H9 (cell line): Measurements from ENCODE around the gene PIEZO2. TPM values are rescaled to one million over a fixed set of nuclear protein-coding genes. Genes with fewer than 3 reads are reported as not detected.

Source experiments
- DNase-seq: peaks from one replicate; pipeline ENCODE4 v3.0.0-alpha.2; 2017
- H2AFZ ChIP-seq: one replicate; pipeline ENCODE4 v1.6.1; 2013; ENCODE audit warnings: mild to moderate bottlenecking, low read length, control low read depth, moderate library complexity
- H2AK5ac ChIP-seq: 2 replicates; pipeline ENCODE4 v1.6.1; 2013; ENCODE audit warnings: low read length, control low read depth, mixed read lengths; ENCODE audit not compliant: insufficient read length
- H2BK120ac ChIP-seq: one replicate; pipeline ENCODE4 v1.6.1; 2013; ENCODE audit warnings: low read depth, mild to moderate bottlenecking, low read length, control low read depth, inconsistent platforms; ENCODE audit not compliant: poor library complexity, severe bottlenecking
- H2BK12ac ChIP-seq: 2 replicates; pipeline ENCODE4 v1.6.1; 2013; ENCODE audit warnings: low read length, control low read depth, mixed read lengths, low read depth; ENCODE audit not compliant: insufficient read length
- H2BK15ac ChIP-seq: 2 replicates; pipeline ENCODE4 v1.6.1; 2013; ENCODE audit warnings: low read depth, low read length, control low read depth
- H2BK20ac ChIP-seq: one replicate; pipeline ENCODE4 v1.6.1; 2013; ENCODE audit warnings: low read depth, mild to moderate bottlenecking, low read length, control low read depth, inconsistent platforms; ENCODE audit not compliant: poor library complexity, severe bottlenecking
- H2BK5ac ChIP-seq: 2 replicates; pipeline ENCODE4 v1.6.1; 2013; ENCODE audit warnings: low read length, control low read depth, mixed read lengths; ENCODE audit not compliant: insufficient read length
- H3K14ac ChIP-seq: 2 replicates; pipeline ENCODE4 v1.6.1; 2013; ENCODE audit warnings: low read length, control low read depth; ENCODE audit not compliant: insufficient read depth
- H3K18ac ChIP-seq: 2 replicates; pipeline ENCODE4 v1.6.1; 2013; ENCODE audit warnings: low read depth, mild to moderate bottlenecking, mixed read lengths, low read length, control low read depth; ENCODE audit not compliant: insufficient read length
- H3K23ac ChIP-seq: 2 replicates; pipeline ENCODE4 v1.6.1; 2013; ENCODE audit warnings: low read length, control low read depth, mixed read lengths, low read depth; ENCODE audit not compliant: insufficient read length
- H3K23me2 ChIP-seq: 2 replicates; pipeline ENCODE4 v1.6.1; 2013; ENCODE audit warnings: low read depth, mild to moderate bottlenecking, mixed read lengths, low read length, control low read depth; ENCODE audit not compliant: insufficient read length, poor library complexity, severe bottlenecking
- H3K27ac ChIP-seq: 2 replicates; pipeline ENCODE4 v1.5.1; 2013; ENCODE audit warnings: low read length, control low read depth, mixed read lengths, low read depth; ENCODE audit not compliant: insufficient read length
- H3K27me3 ChIP-seq: 2 replicates; pipeline ENCODE4 v1.6.1; 2013; ENCODE audit warnings: low read length, control low read depth, inconsistent platforms; ENCODE audit not compliant: insufficient read depth
- H3K4ac ChIP-seq: 2 replicates; pipeline ENCODE4 v1.6.1; 2013; ENCODE audit warnings: low read depth, mild to moderate bottlenecking, control low read depth, inconsistent platforms, low read length, moderate library complexity
- H3K4me1 ChIP-seq: 2 replicates; pipeline ENCODE4 v1.6.1; 2013; ENCODE audit warnings: low read length, control low read depth, inconsistent platforms; ENCODE audit not compliant: insufficient read depth
- H3K4me2 ChIP-seq: 2 replicates; pipeline ENCODE4 v1.6.1; 2013; ENCODE audit warnings: low read length, control low read depth, mixed read lengths; ENCODE audit not compliant: insufficient read length, insufficient read depth
- H3K56ac ChIP-seq: 2 replicates; pipeline ENCODE4 v1.6.1; 2013; ENCODE audit warnings: low read depth, mild to moderate bottlenecking, mixed read lengths, low read length, control low read depth; ENCODE audit not compliant: insufficient read length
- H3K79me1 ChIP-seq: 2 replicates; pipeline ENCODE4 v1.6.1; 2013; ENCODE audit warnings: low read depth, mild to moderate bottlenecking, moderate library complexity, low read length, control low read depth, inconsistent platforms; ENCODE audit not compliant: insufficient read depth, poor library complexity, severe bottlenecking
- H3K79me2 ChIP-seq: 2 replicates; pipeline ENCODE4 v1.6.1; 2013; ENCODE audit warnings: low read length, control low read depth, inconsistent platforms; ENCODE audit not compliant: insufficient read depth
- H3K9ac ChIP-seq: 2 replicates; pipeline ENCODE4 v1.6.1; 2013; ENCODE audit warnings: low read length, control low read depth, mixed read lengths; ENCODE audit not compliant: insufficient read length; ENCODE audit errors: extremely low read depth
- H3K9me3 ChIP-seq: one replicate; pipeline ENCODE4 v1.6.1; 2013; ENCODE audit warnings: low read depth, low read length, inconsistent platforms; ENCODE audit not compliant: control insufficient read depth
- H3T11ph ChIP-seq: one replicate; pipeline ENCODE4 v1.6.1; 2013; ENCODE audit warnings: mild to moderate bottlenecking, low read length, control low read depth, inconsistent platforms
- H4K20me1 ChIP-seq: one replicate; pipeline ENCODE4 v1.6.1; 2013; ENCODE audit not compliant: control insufficient read depth, insufficient read length, insufficient read depth
- H4K5ac ChIP-seq: 2 replicates; pipeline ENCODE4 v1.6.1; 2013; ENCODE audit warnings: low read depth, mild to moderate bottlenecking, mixed read lengths, low read length, control low read depth; ENCODE audit not compliant: insufficient read length
- H4K8ac ChIP-seq: replicated peaks from 2 replicates; pipeline ENCODE4 v1.6.1; 2013; ENCODE audit warnings: low read length, control low read depth, mixed read lengths, low read depth; ENCODE audit not compliant: insufficient read length
- H4K91ac ChIP-seq: 2 replicates; pipeline ENCODE4 v1.6.1; 2013; ENCODE audit warnings: low read depth, mild to moderate bottlenecking, moderate library complexity, mixed read lengths, low read length, control low read depth; ENCODE audit not compliant: insufficient read length
- H3K27ac Mint-ChIP-seq, 3 experiments: 2 replicates in 2 of 3; 3 replicates in 1 of 3; pipeline ENCODE4 v1.8.0; 2020 to 2021; ENCODE audit warnings: mixed read lengths in 3 of 3, mild to moderate bottlenecking in 1 of 3, moderate library complexity in 1 of 3
- H3K27me3 Mint-ChIP-seq: 2 replicates; pipeline ENCODE4 v1.8.0; 2021; ENCODE audit warnings: low read depth, mild to moderate bottlenecking, moderate library complexity, mixed read lengths
- H3K36me3 Mint-ChIP-seq, 3 experiments: 2 replicates in 2 of 3; 3 replicates in 1 of 3; pipeline ENCODE4 v1.8.0; 2020 to 2021; ENCODE audit warnings: low read depth in 3 of 3, mixed read lengths in 3 of 3; ENCODE audit not compliant: insufficient read depth in 1 of 3
- H3K4me1 Mint-ChIP-seq, 2 experiments: 2 replicates each; pipeline ENCODE4 v1.8.0; 2020; ENCODE audit warnings: mixed read lengths in 2 of 2
- H3K4me3 Mint-ChIP-seq, 2 experiments: 2 replicates in 1 of 2; 3 replicates in 1 of 2; pipeline ENCODE4 v1.8.0; 2020 to 2021; ENCODE audit warnings: mild to moderate bottlenecking in 2 of 2, mixed read lengths in 2 of 2, moderate library complexity in 1 of 2
- H3K9me3 Mint-ChIP-seq, 2 experiments: 2 replicates in 1 of 2; 3 replicates in 1 of 2; pipeline ENCODE4 v1.8.0; 2020; ENCODE audit warnings: mild to moderate bottlenecking in 2 of 2, mixed read lengths in 2 of 2, moderate library complexity in 1 of 2
- CTCF ChIP-seq: fragments of 200-600 bp; sonication (generic); conservative IDR thresholded peaks from 3 replicates; pipeline ENCODE4 v1.8.0; 2021; ENCODE audit warnings: antibody characterized with exemption, mild to moderate bottlenecking
- WGBS: extraction: QIAGEN DNeasy Blood & Tissue Kit; methylation state at CpG from one replicate; pipeline ENCODE4 v1.1.7; 2013; ENCODE audit warnings: missing lambda C conversion rate, low lambda C conversion rate, mixed read lengths; ENCODE audit not compliant: insufficient read length; ENCODE audit errors: extremely low coverage; 5-methylcytosine and 5-hydroxymethylcytosine counted together
- total RNA-seq: library from RNA; stranded (reverse); gene quantifications from 2 replicates; pipeline ENCODE4 v1.2.1, GENCODE V29; 2021

PIEZO2 gene
- total RNA-seq, 1 experiment from 2014 or later: 3.9 TPM

DNA sequence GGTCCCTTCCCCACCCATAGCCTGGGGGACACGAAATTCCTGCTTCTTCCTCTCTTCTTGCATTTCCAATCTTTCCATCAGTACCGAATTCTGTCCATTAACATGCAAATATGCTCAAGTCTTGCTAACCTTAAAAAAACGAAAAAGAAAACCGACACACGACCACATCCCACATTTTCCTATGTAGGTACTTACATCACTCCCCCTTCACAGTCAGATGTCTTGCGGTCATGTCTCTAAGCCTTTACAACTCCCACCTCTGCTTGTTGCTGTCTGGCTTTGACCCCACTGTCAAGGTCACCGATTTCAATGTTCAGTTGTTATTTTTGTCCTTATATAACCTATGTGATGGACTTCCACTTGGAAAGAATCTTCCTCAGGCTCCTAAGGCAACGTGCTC, 404.1 kb downstream of the PIEZO2 start:
- Histone ChIP-seq H3K9me3 (no peaks in the 10 kb centered on the region), H4K20me1 (no peaks in the 10 kb centered on the region), H3K4me1 (no peaks in the 10 kb centered on the region), H3K27me3 (no peaks in the 10 kb centered on the region), H2AFZ (no peak overlapping the region), H2BK15ac (no peak overlapping the region), H4K8ac (no peak overlapping the region), H3K79me2 (no peaks in the 10 kb centered on the region), H3K27ac (no peak overlapping the region), H2AK5ac (no peak overlapping the region), H2BK120ac (no peak overlapping the region), H3K18ac (no peak overlapping the region), H3K79me1 (no peaks in the 10 kb centered on the region), H3K14ac (no peak overlapping the region), H3K4me2 (no peak overlapping the region), H4K91ac (no peak overlapping the region), H3K4ac (no peak overlapping the region), H2BK20ac (no peak overlapping the region), H2BK12ac (no peak overlapping the region), H2BK5ac (no peak overlapping the region), H3K9ac (no peak overlapping the region), H3K23me2 (no peaks in the 10 kb centered on the region), H3T11ph (no peak overlapping the region), H3K56ac (no peak overlapping the region), H4K5ac (no peak overlapping the region), H3K23ac (no peak overlapping the region)
- Mint-ChIP-seq H3K4me1 (no peaks in the 10 kb centered on the region), H3K36me3 (no peaks in the 10 kb centered on the region; a peak in 1 of 7 replicates), H3K27me3 (no peaks in the 10 kb centered on the region), H3K4me3 (no peak overlapping the region), H3K27ac (no peak overlapping the region), H3K9me3 (no peaks in the 10 kb centered on the region)
- no peak for DNase-seq
- no CpG with 5 or more reads among the region's 8 CpGs for WGBS
- no peak for TF ChIP-seq CTCF
